ENCODE results near the gene CSRP1. TPM values are rescaled to one million over a fixed set of nuclear protein-coding genes. Genes with fewer than 3 reads are reported as not detected.

The CSRP1 gene
- total and polyA plus RNA-seq, 4 experiments from 2014 or later = 34.2 to 79.3 (median 55.3) TPM

- no peaks in the 10 kb centered on the region for H3K9me3 ChIP-seq (ENCODE audit: control insufficient read depth in 1 of 2, low read length in 2 of 2)
- H3K4me1 ChIP-seq (ENCODE audit: insufficient read depth, low read length) = peaks cover 31% of the 10 kb centered on the region
- POLR2A ChIA-PET (ENCODE audit: partially characterized antibody) = no interaction called here
- no peaks in the 10 kb centered on the region for H3K36me3 ChIP-seq (ENCODE audit: insufficient read depth, low read length)
- Mint-ChIP-seq H3K27me3 (no peaks in the 10 kb centered on the region), H3K4me1 (peaks cover 21 to 55% (median 34%) of the 10 kb centered on the region in 4 donors), H3K4me3 (no peak overlapping the region), H3K36me3 (peaks cover 0 to 10% of the 10 kb centered on the region in 2 donors), H3K9me3 (peaks cover 0 to 2% (median 0%) of the 10 kb centered on the region in 8 donors), H3K27ac (no peak overlapping the region)
- no peak overlapping the region for H3K4me3 ChIP-seq (ENCODE audit: low read length in 2 of 2)
- CTCF ChIA-PET (ENCODE audit: partially characterized antibody) = interaction anchor here (0.9 to 24.2 kb wide), 4 partner anchors 9 to 64 kb away, joined by 3 to 714 read pairs (median 56); no protein-coding TSS in a partner anchor
- no peaks in the 10 kb centered on the region for H3K27me3 ChIP-seq (ENCODE audit: insufficient read depth, low read length)
- H3K27ac ChIP-seq (ENCODE audit: low read depth, low read length) = no peak overlapping the region
- no peak for DNase-seq
- intact Hi-C loops (cut with micrococcal nuclease) = no loop called here
These were observed 4.4 kb downstream of the CSRP1 start for GRCh38 chr1:201502511-201502857.

GRCh38 chr1:201501812-201502510 is 5.0 kb downstream of the CSRP1 start:
- no peak overlapping the region for H3K4me3 Mint-ChIP-seq

GRCh38 chr1:201501144-201501543 is 5.8 kb downstream of the CSRP1 start:
- Histone ChIP-seq H3K27ac (ENCODE audit: low read depth, low read length) (no peak overlapping the region), H3K36me3 (ENCODE audit: insufficient read depth, low read length) (no peaks in the 10 kb centered on the region), H3K4me3 (ENCODE audit: low read length in 2 of 2) (no peak overlapping the region), H3K4me1 (ENCODE audit: insufficient read depth, low read length) (peaks cover 22% of the 10 kb centered on the region), H3K9me3 (ENCODE audit: control insufficient read depth in 1 of 2, low read length in 2 of 2) (no peaks in the 10 kb centered on the region), H3K27me3 (ENCODE audit: insufficient read depth, low read length) (no peaks in the 10 kb centered on the region)
- DNase-seq = no peak
- peaks cover 17 to 48% (median 27%) of the 10 kb centered on the region in 4 donors for H3K4me1 Mint-ChIP-seq
- H3K36me3 Mint-ChIP-seq = peaks cover 0 to 12% of the 10 kb centered on the region in 2 donors
- ChIA-PET CTCF (ENCODE audit: partially characterized antibody) (interaction anchor here (1.3 to 24.2 kb wide), 4 partner anchors 11 to 66 kb away, joined by 3 to 714 read pairs (median 57); no protein-coding TSS in a partner anchor), POLR2A (ENCODE audit: partially characterized antibody) (interaction anchor here (1.4 kb wide), 1 partner anchor 19 kb away, joined by 4 read pairs; no protein-coding TSS in a partner anchor)
- H3K27me3 Mint-ChIP-seq = no peaks in the 10 kb centered on the region
- H3K27ac Mint-ChIP-seq = peak overlapping the region in 1 of 7 donors; percentile 16
- peaks cover 0 to 2% (median 0%) of the 10 kb centered on the region in 8 donors for H3K9me3 Mint-ChIP-seq
- intact Hi-C loops (cut with micrococcal nuclease) = no loop called here
- H3K4me3 Mint-ChIP-seq = no peak overlapping the region

More at GRCh38 chr1:201501812-201502510, 5.0 kb downstream of the CSRP1 start:
- Mint-ChIP-seq H3K9me3 (peaks cover 0 to 2% (median 0%) of the 10 kb centered on the region in 8 donors), H3K36me3 (peaks cover 0 to 10% of the 10 kb centered on the region in 2 donors), H3K27me3 (no peaks in the 10 kb centered on the region), H3K27ac (peak overlapping the region in 1 of 7 donors; percentile 51), H3K4me1 (peaks cover 19 to 53% (median 31%) of the 10 kb centered on the region in 4 donors)
- ChIA-PET CTCF (ENCODE audit: partially characterized antibody) (interaction anchor here (0.9 to 24.2 kb wide), 6 partner anchors 10 to 67 kb away, joined by 3 to 714 read pairs (median 4); no protein-coding TSS in a partner anchor), POLR2A (ENCODE audit: partially characterized antibody) (interaction anchor here (1.4 kb wide), 1 partner anchor 20 kb away, joined by 4 read pairs; no protein-coding TSS in a partner anchor)
- DNase-seq = no peak
- intact Hi-C loops (cut with micrococcal nuclease) = no loop called here
- H3K27me3 ChIP-seq (ENCODE audit: insufficient read depth, low read length) = no peaks in the 10 kb centered on the region
- no peak overlapping the region for H3K27ac ChIP-seq (ENCODE audit: low read depth, low read length)
- H3K36me3 ChIP-seq (ENCODE audit: insufficient read depth, low read length) = no peaks in the 10 kb centered on the region
- no peaks in the 10 kb centered on the region for H3K9me3 ChIP-seq (ENCODE audit: control insufficient read depth in 1 of 2, low read length in 2 of 2)
- H3K4me3 ChIP-seq (ENCODE audit: low read length in 2 of 2) = no peak overlapping the region
- peaks cover 26% of the 10 kb centered on the region for H3K4me1 ChIP-seq (ENCODE audit: insufficient read depth, low read length)

- H3K9me3 Mint-ChIP-seq = peaks cover 0 to 2% (median 0%) of the 10 kb centered on the region in 8 donors
- H3K36me3 ChIP-seq (ENCODE audit: insufficient read depth, low read length) = peaks cover 4% of the 10 kb centered on the region
- no peak overlapping the region for H3K27ac ChIP-seq (ENCODE audit: low read depth, low read length)
- peaks cover 18% of the 10 kb centered on the region for H3K4me1 ChIP-seq (ENCODE audit: insufficient read depth, low read length)
- no peak overlapping the region for H3K4me3 Mint-ChIP-seq
- ChIA-PET CTCF (ENCODE audit: partially characterized antibody) (interaction anchor here (1.3 to 24.2 kb wide), 4 partner anchors 11 to 65 kb away, joined by 3 to 714 read pairs (median 57); no protein-coding TSS in a partner anchor), POLR2A (ENCODE audit: partially characterized antibody) (interaction anchor here (1.4 kb wide), 1 partner anchor 18 kb away, joined by 4 read pairs; no protein-coding TSS in a partner anchor)
- intact Hi-C loops (cut with micrococcal nuclease) = no loop called here
- peaks cover 0 to 16% of the 10 kb centered on the region in 2 donors for H3K36me3 Mint-ChIP-seq
- H3K9me3 ChIP-seq (ENCODE audit: control insufficient read depth in 1 of 2, low read length in 2 of 2) = no peaks in the 10 kb centered on the region
- no peak for DNase-seq
- H3K4me3 ChIP-seq (ENCODE audit: low read length in 2 of 2) = no peak overlapping the region
- no peaks in the 10 kb centered on the region for H3K27me3 ChIP-seq (ENCODE audit: insufficient read depth, low read length)
- peaks cover 13 to 43% (median 22%) of the 10 kb centered on the region in 4 donors for H3K4me1 Mint-ChIP-seq
- no peaks in the 10 kb centered on the region for H3K27me3 Mint-ChIP-seq
- peak overlapping the region in 1 of 7 donors; percentile 16 for H3K27ac Mint-ChIP-seq
These were observed 6.2 kb downstream of the CSRP1 start for GRCh38 chr1:201500670-201501120.

GRCh38 chr1:201499795-201500669 is 6.9 kb downstream of the CSRP1 start:
- no peak overlapping the region for H3K4me3 ChIP-seq (ENCODE audit: low read length in 2 of 2)
- peaks cover 9% of the 10 kb centered on the region for H3K36me3 ChIP-seq (ENCODE audit: insufficient read depth, low read length)
- H3K4me1 Mint-ChIP-seq = peaks cover 6 to 37% (median 16%) of the 10 kb centered on the region in 4 donors
- no peaks in the 10 kb centered on the region for H3K27me3 ChIP-seq (ENCODE audit: insufficient read depth, low read length)
- peak overlapping the region in 1 of 7 donors; percentile 47 for H3K27ac Mint-ChIP-seq
- H3K27me3 Mint-ChIP-seq = no peaks in the 10 kb centered on the region
- ChIA-PET POLR2A (ENCODE audit: partially characterized antibody) (no interaction called here), CTCF (ENCODE audit: partially characterized antibody) (interaction anchor here (1.5 to 24.2 kb wide), 3 partner anchors 12 to 52 kb away, joined by 3 to 714 read pairs (median 110); no protein-coding TSS in a partner anchor)
- H3K9me3 ChIP-seq (ENCODE audit: control insufficient read depth in 1 of 2, low read length in 2 of 2) = no peaks in the 10 kb centered on the region
- peaks cover 11% of the 10 kb centered on the region for H3K4me1 ChIP-seq (ENCODE audit: insufficient read depth, low read length)
- DNase-seq = no peak
- intact Hi-C loops (cut with micrococcal nuclease) = no loop called here
- no peak overlapping the region for H3K27ac ChIP-seq (ENCODE audit: low read depth, low read length)
- peaks cover 0 to 2% (median 0%) of the 10 kb centered on the region in 8 donors for H3K9me3 Mint-ChIP-seq
- H3K36me3 Mint-ChIP-seq = peaks cover 0 to 18% of the 10 kb centered on the region in 2 donors
- no peak overlapping the region for H3K4me3 Mint-ChIP-seq

GRCh38 chr1:201499191-201499590 is 7.7 kb downstream of the CSRP1 start:
- Histone ChIP-seq H3K27me3 (ENCODE audit: insufficient read depth, low read length) (no peaks in the 10 kb centered on the region), H3K4me1 (ENCODE audit: insufficient read depth, low read length) (peaks cover 8% of the 10 kb centered on the region), H3K9me3 (ENCODE audit: control insufficient read depth in 1 of 2, low read length in 2 of 2) (no peaks in the 10 kb centered on the region), H3K27ac (ENCODE audit: low read depth, low read length) (no peak overlapping the region), H3K36me3 (ENCODE audit: insufficient read depth, low read length) (peaks cover 17% of the 10 kb centered on the region), H3K4me3 (ENCODE audit: low read length in 2 of 2) (no peak overlapping the region)
- Mint-ChIP-seq H3K4me3 (no peak overlapping the region), H3K9me3 (peaks cover 0 to 2% (median 0%) of the 10 kb centered on the region in 8 donors), H3K4me1 (peaks cover 5 to 31% (median 11%) of the 10 kb centered on the region in 4 donors), H3K27ac (peak overlapping the region in 2 of 7 donors; percentile 37 to 51), H3K36me3 (peaks cover 7 to 26% of the 10 kb centered on the region in 2 donors), H3K27me3 (no peaks in the 10 kb centered on the region)
- intact Hi-C loops (cut with micrococcal nuclease) = no loop called here
- ChIA-PET POLR2A (ENCODE audit: partially characterized antibody) (no interaction called here), CTCF (ENCODE audit: partially characterized antibody) (interaction anchor here (1.3 to 24.2 kb wide), 3 partner anchors 13 to 16 kb away, joined by 3 to 714 read pairs (median 110); no protein-coding TSS in a partner anchor)
- DNase-seq = no peak

Data from CD4-positive, alpha-beta memory T cell (primary cell).